GM12878 (cell line): Measurements from ENCODE around the gene CYP26B1. TPM values are rescaled to one million over a fixed set of nuclear protein-coding genes. Genes with fewer than 3 reads are reported as not detected.

Experiments used
- ATAC-seq: fragments of 200-7000 bp; cut with Tn5 transposase; 3 replicates; pipeline ENCODE4 v1.9.1; 2020; ENCODE audit warnings: mild to moderate bottlenecking, moderate library complexity
- BruUV-seq: library from RNA; stranded (reverse); fragments of 400-500 nt; replicated peaks from 2 replicates; lab custom pipeline; 2021; lab: Mats Ljungman, UMichigan
- CTCF ChIA-PET: fragments of 300-600 bp; sonication (Branson Sonifier 250); formaldehyde crosslinking; extraction: SDS; loops from one replicate; lab custom pipeline; 2021; ENCODE audit warnings: inconsistent platforms; lab: Yijun Ruan, JAX
- POLR2A ChIA-PET: fragments of 350-600 bp; formaldehyde crosslinking; extraction: SDS; loops from one replicate; lab custom pipeline; 2021; ENCODE audit warnings: inconsistent platforms; lab: Charles Lee
- RAD21 ChIA-PET: fragments of 300-600 bp; sonication (Branson Sonifier 250); formaldehyde crosslinking; loops from one replicate; lab custom pipeline; 2023; ENCODE audit warnings: antibody characterized with exemption; ENCODE audit not compliant: unreplicated experiment; lab: Charles Lee
- SMC1A ChIA-PET: fragments of 300-600 bp; sonication (Branson Sonifier 250); formaldehyde crosslinking; loops from one replicate; lab custom pipeline; 2023; ENCODE audit not compliant: unreplicated experiment, uncharacterized antibody; lab: Charles Lee
- DNase-seq: peaks from one replicate; pipeline ENCODE4 v3.0.0-alpha.2; 2011; ENCODE audit warnings: low read depth, low spot score
- FAIRE-seq: peaks from 3 replicates; lab custom pipeline; 2011; peaks lifted over from hg19 to GRCh38; lab: Jason Lieb, UNC
- H2AFZ ChIP-seq: 2 replicates; pipeline ENCODE4 v1.6.0; 2011; ENCODE audit warnings: low read depth, low read length, control low read depth; ENCODE audit not compliant: control insufficient read depth
- H3K27ac ChIP-seq: 2 replicates; pipeline ENCODE4 v1.5.1; 2011; ENCODE audit warnings: control low read depth; ENCODE audit not compliant: control insufficient read depth, insufficient read depth
- H3K27me3 ChIP-seq, 2 experiments: replicated peaks in 1 of 2; 2 replicates each; pipeline versions ENCODE4 v1.6.0 to v1.6.1; 2011; ENCODE audit warnings: low read length in 1 of 2; ENCODE audit not compliant: control insufficient read depth in 2 of 2, insufficient read depth in 2 of 2
- H3K36me3 ChIP-seq, 2 experiments: 2 replicates each; pipeline ENCODE4 v1.5.1; 2011; ENCODE audit warnings: low read length in 1 of 2; ENCODE audit not compliant: control insufficient read depth in 2 of 2, insufficient read depth in 2 of 2
- H3K4me1 ChIP-seq: 2 replicates; pipeline ENCODE4 v1.6.1; 2011; ENCODE audit warnings: mild to moderate bottlenecking, low read length, moderate library complexity, mixed read lengths; ENCODE audit not compliant: control insufficient read depth, insufficient read depth
- H3K4me2 ChIP-seq: 2 replicates; pipeline ENCODE4 v1.6.0; 2011; ENCODE audit warnings: control low read depth; ENCODE audit not compliant: control insufficient read depth, insufficient read depth
- H3K4me3 ChIP-seq: fragments of 200-600 bp; sonication (generic); 2 replicates; pipeline ENCODE4 v1.5.1; 2016
- H3K79me2 ChIP-seq: 2 replicates; pipeline ENCODE4 v1.6.0; 2011; ENCODE audit warnings: low read length; ENCODE audit not compliant: control insufficient read depth, insufficient read depth
- H3K9ac ChIP-seq: 2 replicates; pipeline ENCODE4 v1.8.0; 2011; ENCODE audit warnings: low read length, control low read depth, mixed read lengths; ENCODE audit not compliant: control insufficient read depth, insufficient read depth
- H3K9me3 ChIP-seq: replicated peaks from 3 replicates; pipeline ENCODE4 v1.5.1; 2011; ENCODE audit warnings: mild to moderate bottlenecking, low read length; ENCODE audit not compliant: control insufficient read depth, insufficient read depth
- H4K20me1 ChIP-seq: 2 replicates; pipeline ENCODE4 v1.6.0; 2011; ENCODE audit not compliant: control insufficient read depth, insufficient read depth
- BCLAF1 ChIP-seq: fragments of 450-650 bp; IDR thresholded peaks from 2 replicates; pipeline ENCODE4 v1.6.1; 2017; ENCODE audit warnings: antibody characterized with exemption, mild to moderate bottlenecking, moderate library complexity
- CBFB ChIP-seq: IDR thresholded peaks from 2 replicates; pipeline ENCODE4 v1.6.1; 2016; ENCODE audit warnings: antibody characterized with exemption, low read depth
- CBX3 ChIP-seq: fragments of 200-600 bp; sonication (generic); IDR thresholded peaks from 2 replicates; pipeline ENCODE4 v1.6.1; 2016; ENCODE audit warnings: low read depth, borderline replicate concordance
- EP300 ChIP-seq, 2 experiments: fragments of 150-350 bp in 1 of 2; IDR thresholded peaks; 2 replicates each; pipeline ENCODE4 v1.6.1; 2011 to 2012; ENCODE audit warnings: low read depth in 2 of 2, low read length in 2 of 2, borderline replicate concordance in 1 of 2, improper control_type of control experiment in 1 of 2, inconsistent platforms in 1 of 2; ENCODE audit not compliant: control insufficient read depth in 1 of 2
- FOXM1 ChIP-seq: IDR thresholded peaks from 2 replicates; pipeline ENCODE4 v1.6.1; 2012; ENCODE audit warnings: low read depth, mild to moderate bottlenecking, inconsistent platforms, low read length, moderate library complexity
- JUNB ChIP-seq: IDR thresholded peaks from 2 replicates; pipeline ENCODE4 v1.6.1; 2016; ENCODE audit warnings: antibody characterized with exemption, mild to moderate bottlenecking
- MLLT1 ChIP-seq: fragments of 450-650 bp; IDR thresholded peaks from 2 replicates; pipeline ENCODE4 v1.6.1; 2016; ENCODE audit warnings: mild to moderate bottlenecking
- MYB ChIP-seq: fragments of 150-350 bp; IDR thresholded peaks from 2 replicates; pipeline ENCODE4 v1.6.1; 2014; ENCODE audit warnings: mild to moderate bottlenecking, low read depth, low read length, borderline replicate concordance
- SMAD1 ChIP-seq: fragments of 450-650 bp; IDR thresholded peaks from 2 replicates; pipeline ENCODE4 v1.6.1; 2018; ENCODE audit warnings: mild to moderate bottlenecking, low read depth; ENCODE audit not compliant: partially characterized antibody
- STAT3 ChIP-seq: IDR thresholded peaks from 2 replicates; pipeline ENCODE4 v1.6.1; 2011; ENCODE audit warnings: low read depth, low read length, improper control_type of control experiment
- YBX1 ChIP-seq: fragments of 450-650 bp; IDR thresholded peaks from 2 replicates; pipeline ENCODE4 v1.6.1; 2016; ENCODE audit warnings: antibody characterized with exemption
- ZBTB11 ChIP-seq: fragments of 450-650 bp; formaldehyde crosslinking; IDR thresholded peaks from 2 replicates; pipeline ENCODE4 v1.5.0; 2022; ENCODE audit warnings: mild to moderate bottlenecking, missing genetic modification characterization
- ZNF274 ChIP-seq: IDR thresholded peaks from one replicate; pipeline ENCODE4 v1.8.0; 2011; ENCODE audit not compliant: insufficient read length, insufficient read depth
- ZNF622 ChIP-seq: fragments of 450-650 bp; IDR thresholded peaks from 2 replicates; pipeline ENCODE4 v1.6.1; 2017; ENCODE audit warnings: mild to moderate bottlenecking, inconsistent platforms
- ZZZ3 ChIP-seq: IDR thresholded peaks from 2 replicates; pipeline ENCODE4 v1.6.1; 2011; ENCODE audit warnings: low read depth; ENCODE audit not compliant: control insufficient read depth, insufficient read length
- WGBS: methylation state at CpG from one replicate; pipeline ENCODE4 v1.1.6; 2016; ENCODE audit warnings: low lambda C conversion rate; ENCODE audit not compliant: insufficient replicate concordance, insufficient coverage; ENCODE audit errors: missing lambda C conversion rate; 5-methylcytosine and 5-hydroxymethylcytosine counted together
- in situ Hi-C: fragments of 300-500 bp; cut with MboI; formaldehyde crosslinking; loops from 9 replicates; pipeline ENCODE4 v1.14.3; 2018; ENCODE audit warnings: mixed read lengths
- intact Hi-C: fragments of 100-400 bp; cut with micrococcal nuclease; formaldehyde crosslinking; loops from one replicate; pipeline ENCODE4 v1.14.2; 2022; ENCODE audit not compliant: unreplicated experiment
- polyA plus RNA-seq, 11 experiments: library from polyadenylated mRNA; depleted of rRNA in 4 of 11; unstranded in 6 of 11; stranded (reverse) in 5 of 11; fragments of >200 nt; fragmentation: Nextera tagmentation in 4 of 11; fragmentation: Illumina TruSeq in 1 of 11; extraction: Ambion mirVana in 4 of 11; extraction: Trizol in 1 of 11; gene quantifications; 1 replicate in 1 of 11; 2 replicates in 10 of 11; pipeline versions ENCODE4 v1.2.1 to v1.2.3, GENCODE V29; 2011 to 2016; ENCODE audit warnings: inconsistent platforms in 2 of 11, missing spikeins in 2 of 11, low read depth in 1 of 11
- total RNA-seq, 4 experiments: library from RNA; depleted of rRNA in 3 of 4; stranded (reverse); fragments of >200 nt in 3 of 4; fragmentation: Illumina TruSeq in 1 of 4; extraction: Trizol in 1 of 4; gene quantifications; 2 replicates each; pipeline versions ENCODE4 v1.2.1 to v1.2.3, GENCODE V29; 2013 to 2021

Gene CYP26B1
- total and polyA plus RNA-seq, 10 of the 15 experiments (the other 5 are each of a cell fraction or from before 2014, with no cell fraction given): not detected

GRCh38 chr2:72176281-72176680 is 28.6 kb upstream of the CYP26B1 start:
- no peak for ATAC-seq
- POLR2A ChIA-PET: no interaction called here

More at GRCh38 chr2:72176281-72176680, 28.6 kb upstream of the CYP26B1 start:
- DNase-seq: no peak
- BruUV-seq: no TSS peak
- Histone ChIP-seq H3K4me1 (no peaks in the 10 kb centered on the region), H3K36me3 (no peaks in the 10 kb centered on the region), H4K20me1 (no peaks in the 10 kb centered on the region), H3K4me2 (no peak overlapping the region), H3K4me3 (no peak overlapping the region), H3K9ac (no peak overlapping the region), H3K27ac (no peak overlapping the region), H3K27me3 (no peaks in the 10 kb centered on the region), H3K9me3 (no peaks in the 10 kb centered on the region), H3K79me2 (no peaks in the 10 kb centered on the region), H2AFZ (no peak overlapping the region)
- no peak for TF ChIP-seq STAT3
- TF ChIP-seq EP300 (IDR thresholded peaks at IDR 0.05; ENCODE audit: borderline replicate concordance in 1 of 2, control insufficient read depth in 1 of 2, low read depth in 2 of 2, low read length in 2 of 2): no peak
- no peak for TF ChIP-seq CBFB
- no peak for TF ChIP-seq ZNF274
- no peak for TF ChIP-seq MYB
- no peak for TF ChIP-seq FOXM1
- TF ChIP-seq CBX3: no peak
- no peak for TF ChIP-seq ZNF622
- TF ChIP-seq ZBTB11 (CRISPR knock-in tag): no peak
- no peak for TF ChIP-seq YBX1
- TF ChIP-seq BCLAF1: no peak
- no peak for TF ChIP-seq MLLT1
- no peak for TF ChIP-seq SMAD1
- no peak for TF ChIP-seq JUNB
- no peak for TF ChIP-seq ZZZ3
- no peak for FAIRE-seq
- intact Hi-C loops (no loop called here), in situ Hi-C loops (no loop called here)
- ChIA-PET SMC1A (interaction anchor here (0.8 kb wide), 1 partner anchor 148 kb away, joined by 3 read pairs; no protein-coding TSS in a partner anchor), RAD21 (no interaction called here), CTCF (no interaction called here)
- WGBS: 27% methylated on average over 1 of the region's 1 CpG
